Measurements from ENCODE around the gene JAK1. TPM values are rescaled to one million over a fixed set of nuclear protein-coding genes. Genes with fewer than 3 reads are reported as not detected.
A peak's percentile ranks its signal among the peaks of the same experiment; 100 is the strongest.
"Not testable (repeated sequence)": the region's sequence is repeated elsewhere in the genome, so short reads cannot be mapped to it uniquely, and the experiment has no call there.

Gene JAK1
- total RNA-seq = 62.1 and 75.1 TPM in 2 replicates
- 40.2 TPM for polyA plus RNA-seq (2012)

GRCh38 chr1:64966158-64966971 is at the start of gene JAK1:
Gene JAK1, minus strand, starts transcription at chr1:64966549. Its CDS starts 80,285 bp downstream, at chr1:64886264.
- peak; percentile 82 for DNase-seq (ENCODE audit: low read depth)

- no peak for DNase-seq (ENCODE audit: low read depth)
Measured at GRCh38 chr1:65014321-65014720, 48.0 kb upstream of the JAK1 start.

GRCh38 chr1:65011983-65012382 is 45.6 kb upstream of the JAK1 start:
- DNase-seq (ENCODE audit: low read depth) = no peak

GRCh38 chr1:65009724-65010420 is 43.5 kb upstream of the JAK1 start:
- no peak for DNase-seq (ENCODE audit: low read depth)

- DNase-seq (ENCODE audit: low read depth) = no peak
Measured at GRCh38 chr1:65009176-65009575, 42.8 kb upstream of the JAK1 start.

GRCh38 chr1:65006806-65007205 is 40.5 kb upstream of the JAK1 start:
- DNase-seq (ENCODE audit: low read depth) = no peak

GRCh38 chr1:65003316-65003664 is 36.9 kb upstream of the JAK1 start:
- no peak for DNase-seq (ENCODE audit: low read depth)

- DNase-seq (ENCODE audit: low read depth) = peak; percentile 55
Measured at GRCh38 chr1:65002508-65003315, 36.4 kb upstream of the JAK1 start.

GRCh38 chr1:65002156-65002507 is 35.8 kb upstream of the JAK1 start:
- no peak for DNase-seq (ENCODE audit: low read depth)

- DNase-seq (ENCODE audit: low read depth) = no peak
Measured at GRCh38 chr1:65001231-65001792, 35.0 kb upstream of the JAK1 start.

GRCh38 chr1:64998425-64998948 is 32.1 kb upstream of the JAK1 start:
- DNase-seq (ENCODE audit: low read depth) = not testable (repeated sequence)

- DNase-seq (ENCODE audit: low read depth) = no peak
Measured at GRCh38 chr1:64996541-64997257, 30.4 kb upstream of the JAK1 start.

GRCh38 chr1:64995316-64995715 is 29.0 kb upstream of the JAK1 start:
- no peak for DNase-seq (ENCODE audit: low read depth)

GRCh38 chr1:64986903-64987871 is 20.8 kb upstream of the JAK1 start:
- no peak for DNase-seq (ENCODE audit: low read depth)

- DNase-seq (ENCODE audit: low read depth) = peak; percentile 85
Measured at GRCh38 chr1:64984737-64985136, 18.4 kb upstream of the JAK1 start.

- DNase-seq (ENCODE audit: low read depth) = no peak
Measured at GRCh38 chr1:64984106-64984505, 17.8 kb upstream of the JAK1 start.

GRCh38 chr1:64983110-64983509 is 16.8 kb upstream of the JAK1 start:
- no peak for DNase-seq (ENCODE audit: low read depth)

GRCh38 chr1:64981601-64982533 is 15.5 kb upstream of the JAK1 start:
- DNase-seq (ENCODE audit: low read depth) = no peak

All from myocyte (in vitro differentiated cells).